ACHN (cell line): Measurements from ENCODE around the gene PSIP1.
A peak's percentile ranks its signal among the peaks of the same experiment; 100 is the strongest.
"Not testable (repeated sequence)": the region's sequence is repeated elsewhere in the genome, so short reads cannot be mapped to it uniquely, and the experiment has no call there.

ENCODE experiments used
- DNase-seq: peaks from one replicate; pipeline ENCODE4 v3.0.0-alpha.2; 2015
- in situ Hi-C: cut with HindIII; loops from 2 replicates; pipeline ENCODE4 v1.10.0; 2017; ENCODE audit warnings: low sequenced_read_pairs, low pct_ligation_motif_present, low pct_unique_long_range_greater_than_20kb

PSIP1 gene

DNA sequence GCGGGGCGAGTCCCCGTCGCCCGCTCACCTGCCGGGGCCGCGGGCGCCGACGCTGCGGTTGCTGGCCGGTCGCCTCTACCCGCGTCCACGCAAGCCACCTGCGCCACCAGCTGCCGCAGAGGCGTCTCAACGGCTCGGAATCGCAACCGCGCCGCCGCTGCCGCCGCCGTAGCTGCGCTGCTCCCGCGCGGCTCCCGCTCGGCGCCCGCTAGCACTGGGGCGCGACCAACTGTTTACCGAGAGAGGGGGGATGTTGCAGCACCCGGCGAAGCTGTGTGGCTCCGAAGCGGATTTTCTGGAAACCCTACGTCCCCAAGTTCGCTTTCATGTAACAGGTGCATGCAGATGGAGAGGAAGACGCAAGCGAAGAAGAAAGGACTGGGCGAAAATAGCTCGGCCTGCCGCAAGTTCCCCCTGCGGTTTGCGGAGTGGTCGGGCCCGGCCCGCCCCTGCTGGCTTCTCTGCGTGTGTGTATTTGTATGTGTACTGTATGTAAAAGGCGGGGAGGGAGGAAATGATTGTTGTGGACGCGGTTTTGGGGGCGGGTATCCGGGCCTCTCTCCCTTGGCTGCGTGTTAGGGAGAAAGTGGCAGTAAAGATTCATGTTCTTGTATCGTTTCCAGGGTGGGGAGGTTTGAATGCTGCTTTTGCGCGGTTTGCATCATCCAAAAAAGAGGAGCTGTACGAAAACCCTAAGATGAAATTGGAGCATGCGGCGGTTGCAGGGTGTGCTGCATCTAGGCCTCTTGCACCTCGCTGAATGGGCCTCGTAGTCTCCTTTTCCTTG lies at the start of gene PSIP1:
PSIP1 (minus strand) TSS at position 182 of the 787 bp plus-strand sequence. CDS start 782 bp downstream, outside the sequence.
- peak; percentile 71 for DNase-seq
- in situ Hi-C loops = no loop called here

DNA sequence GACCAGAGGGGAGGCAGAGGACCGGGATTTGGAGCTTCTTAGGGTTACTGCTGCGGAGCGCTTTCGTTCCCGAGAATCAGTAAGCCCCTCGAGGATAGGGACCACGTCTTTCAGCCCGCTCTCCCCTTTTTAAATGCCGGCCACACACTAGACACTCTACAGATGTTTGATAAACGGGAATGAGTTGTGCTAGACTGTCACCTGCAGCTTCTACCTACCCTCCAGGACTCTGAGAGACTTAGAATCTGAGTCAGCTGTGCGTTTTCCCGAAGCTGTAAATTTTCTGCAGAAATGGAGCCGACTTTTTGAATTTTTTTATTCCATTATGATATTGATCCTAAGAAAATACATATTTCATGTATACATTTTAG lies 42.7 kb upstream of the PSIP1 start:
- no peak for DNase-seq
- in situ Hi-C loops = no loop called here

DNA sequence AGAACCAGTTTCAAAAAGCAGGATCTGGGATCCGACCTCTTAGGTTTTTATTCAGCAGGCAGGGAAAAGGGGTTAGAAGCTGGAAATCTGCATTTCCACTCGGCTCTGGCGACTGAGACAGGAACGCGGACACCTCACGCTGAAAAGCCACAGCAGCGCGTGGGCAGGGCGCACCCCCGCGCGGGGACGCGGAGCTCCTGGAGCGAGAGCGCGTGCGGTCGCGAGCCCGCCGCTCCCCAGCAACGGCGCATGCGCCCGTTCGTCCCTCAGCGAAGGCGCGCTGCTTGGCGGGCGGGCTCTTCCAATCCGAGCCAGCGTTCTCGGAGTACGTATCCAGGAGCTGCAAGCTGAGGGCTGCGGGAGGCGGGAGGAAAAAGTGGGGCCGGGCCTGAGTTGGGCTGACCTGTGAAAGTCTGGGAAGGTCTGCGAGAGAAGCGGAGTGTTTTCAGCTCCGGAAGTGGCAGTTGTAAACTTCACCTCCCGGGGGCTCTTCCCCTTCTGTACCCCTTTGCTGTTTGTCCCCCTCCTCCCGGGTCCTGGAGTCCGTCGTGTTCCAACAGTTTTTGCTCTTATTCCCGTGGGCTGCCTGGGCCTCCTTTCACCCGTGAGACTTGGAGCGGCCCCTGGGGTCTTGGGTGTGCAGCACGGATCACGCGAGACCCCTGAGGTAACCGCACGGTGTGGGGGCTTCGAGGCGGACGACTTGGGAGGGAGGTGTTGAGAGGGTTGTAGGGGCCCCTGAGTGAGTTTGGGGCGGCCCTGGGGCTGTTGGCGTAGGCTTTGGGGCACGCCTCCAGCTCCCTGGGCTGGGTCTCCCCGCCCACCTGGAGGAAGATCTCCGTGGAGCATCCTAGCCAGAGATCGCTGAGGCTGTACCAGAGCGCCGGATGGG lies 42.1 kb upstream of the PSIP1 start, which contains the start of gene CCDC171:
CCDC171 (plus strand) TSS at position 408 of the 892 bp plus-strand sequence. CDS start 11,046 bp downstream, outside the sequence.
- in situ Hi-C loops = no loop called here

DNA sequence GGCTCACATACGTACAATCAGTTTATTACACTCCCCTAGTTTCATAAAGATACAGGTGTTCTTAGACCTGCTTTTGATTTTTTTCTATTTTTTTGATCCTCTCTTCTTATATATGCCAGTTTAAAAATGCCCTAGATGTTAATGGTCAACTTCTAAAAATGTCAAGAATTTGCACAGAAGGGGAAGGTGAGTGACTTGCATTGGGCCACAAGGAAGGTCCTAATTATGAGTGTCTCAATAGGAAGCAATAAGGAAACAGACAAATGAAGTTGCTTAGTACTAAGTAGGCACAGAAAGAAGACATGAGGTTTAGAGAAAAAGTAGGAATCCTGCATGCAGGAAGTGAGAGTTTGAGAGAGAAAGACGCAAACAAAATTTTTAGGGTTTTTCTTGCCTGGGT lies 38.8 kb upstream of the PSIP1 start:
- in situ Hi-C loops = no loop called here
- DNase-seq = peak; percentile 25

More for the DNA sequence above, 42.1 kb upstream of the PSIP1 start, which contains the start of gene CCDC171:
- peak; percentile 95 for DNase-seq

DNA sequence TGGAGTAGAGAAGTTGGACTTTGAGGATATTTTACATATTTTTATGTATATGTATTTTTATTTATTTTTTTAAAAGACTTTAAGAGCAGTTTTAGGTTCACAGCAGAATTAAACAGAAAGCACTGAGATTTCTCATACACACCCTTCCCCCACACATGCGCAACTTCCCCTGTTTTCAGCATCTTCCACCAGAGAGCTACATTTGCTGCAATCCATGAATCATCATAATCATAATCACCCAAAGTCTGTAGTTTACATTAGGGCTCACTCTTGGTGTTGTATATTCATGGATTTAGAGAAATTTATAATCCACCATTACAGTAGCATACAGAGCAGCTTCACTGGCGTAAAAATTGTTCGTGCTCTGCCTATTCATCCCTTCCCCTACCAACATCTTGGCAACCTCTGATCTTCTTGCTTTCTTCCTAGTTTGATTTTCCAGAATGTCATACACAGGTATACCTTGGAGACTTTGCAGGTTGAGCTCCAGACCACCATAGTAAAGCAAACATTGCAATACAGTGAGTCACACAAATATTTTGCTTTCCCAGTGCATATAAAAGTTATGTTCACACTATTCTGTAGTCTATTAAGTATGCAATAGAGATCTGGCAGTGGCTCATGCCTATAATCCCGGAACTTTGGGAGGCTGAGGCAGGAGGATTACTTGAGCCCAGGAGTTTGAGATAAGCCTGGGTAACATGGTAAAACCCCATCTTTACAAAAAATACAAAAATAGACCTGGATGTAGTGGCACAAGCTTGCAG lies 32.5 kb upstream of the PSIP1 start:
- in situ Hi-C loops = no loop called here
- DNase-seq = no peak

DNA sequence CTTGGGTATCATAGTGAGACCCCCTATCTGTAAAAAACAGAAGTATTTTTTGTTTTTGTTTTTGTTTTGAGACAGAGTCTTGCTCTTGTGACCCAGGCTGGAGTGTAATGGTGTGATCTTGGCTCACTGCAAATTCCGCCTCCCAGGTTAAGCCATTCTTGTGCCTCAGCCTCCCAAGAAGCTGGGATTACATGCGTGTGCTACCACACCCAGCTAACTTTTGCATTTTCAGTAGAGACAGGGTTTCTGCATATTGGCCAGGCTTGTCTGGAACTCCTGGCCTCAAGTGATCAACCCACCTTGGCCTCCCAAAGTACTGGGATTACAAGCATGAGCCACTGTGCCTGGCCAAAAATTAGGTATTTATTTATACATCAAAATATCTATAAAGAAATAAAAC lies 31.9 kb upstream of the PSIP1 start:
- in situ Hi-C loops = no loop called here
- DNase-seq = no peak

DNA sequence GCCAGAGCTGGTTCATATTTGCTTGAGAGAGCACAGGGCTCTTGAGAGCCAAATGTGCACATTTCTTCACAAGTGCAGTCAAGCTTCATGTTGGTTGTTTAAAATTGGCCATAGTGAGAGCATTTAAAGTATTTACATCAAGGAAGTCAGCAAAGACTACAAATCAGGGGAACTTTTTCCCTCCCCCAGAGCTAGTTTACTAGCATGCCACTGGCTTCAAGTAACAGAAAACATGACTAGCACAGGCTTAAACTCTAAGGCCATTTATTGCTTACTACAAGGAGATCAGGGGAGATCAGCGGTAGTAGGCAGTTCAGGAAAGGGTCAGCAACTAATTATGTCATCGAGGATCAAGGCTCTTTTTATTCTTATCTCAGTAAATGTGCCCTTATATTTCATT lies 31.1 kb upstream of the PSIP1 start:
- DNase-seq = no peak
- in situ Hi-C loops = no loop called here

DNA sequence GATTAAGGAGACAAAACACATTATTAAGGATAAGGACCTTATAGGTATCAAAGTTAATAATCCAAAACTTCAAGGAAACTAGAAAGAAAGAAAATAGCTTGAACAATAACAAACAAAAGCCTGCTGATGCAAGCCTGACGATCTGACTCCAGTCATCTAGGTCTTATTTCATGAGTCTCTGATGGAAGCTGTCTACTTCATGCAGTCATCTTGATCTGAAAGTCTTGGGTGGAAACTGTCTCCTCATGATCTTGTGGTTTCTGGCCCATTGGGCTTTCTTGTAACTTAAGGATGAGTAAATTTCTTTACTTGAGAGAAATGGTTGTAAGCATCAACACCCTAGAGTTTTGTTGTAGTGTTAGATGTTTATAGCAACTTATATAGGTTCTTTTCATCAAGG lies 20.6 kb upstream of the PSIP1 start:
- DNase-seq = no peak
- in situ Hi-C loops = no loop called here

DNA sequence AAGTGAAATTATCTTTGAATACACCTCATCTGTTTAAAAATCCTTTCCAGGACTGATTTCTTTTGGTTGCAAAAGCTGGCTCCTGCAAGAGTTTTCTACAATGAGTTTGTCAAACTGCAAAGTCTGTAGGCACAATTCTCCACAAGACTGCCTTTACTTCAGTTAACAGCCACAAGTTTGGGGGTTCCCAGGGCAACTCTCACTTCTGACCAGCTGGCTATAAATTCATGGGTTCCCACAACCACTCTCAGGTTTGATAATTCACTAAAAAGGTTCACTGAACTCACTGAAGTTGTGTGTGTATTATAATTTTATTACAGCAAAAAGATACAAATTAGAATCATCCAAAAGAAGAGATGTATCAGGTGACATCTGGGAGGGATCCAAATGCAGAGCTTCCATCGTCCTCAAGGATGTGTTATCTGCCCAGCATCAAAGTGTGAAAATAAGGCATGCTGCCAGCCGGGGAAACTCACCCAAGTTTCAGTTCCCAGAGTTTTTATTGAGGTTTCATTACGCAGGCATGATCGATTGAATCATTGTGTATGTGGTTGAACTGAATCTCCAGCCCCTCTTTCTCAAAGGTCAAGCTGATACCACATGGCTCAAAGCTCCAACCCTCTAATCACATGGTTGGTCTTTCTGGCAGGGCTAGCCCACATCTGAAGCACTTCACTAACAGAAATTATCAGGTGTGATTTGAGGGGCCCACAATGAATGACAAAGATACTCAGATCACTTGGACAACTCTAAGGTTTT lies 19.0 kb upstream of the PSIP1 start:
- in situ Hi-C loops = no loop called here

DNA sequence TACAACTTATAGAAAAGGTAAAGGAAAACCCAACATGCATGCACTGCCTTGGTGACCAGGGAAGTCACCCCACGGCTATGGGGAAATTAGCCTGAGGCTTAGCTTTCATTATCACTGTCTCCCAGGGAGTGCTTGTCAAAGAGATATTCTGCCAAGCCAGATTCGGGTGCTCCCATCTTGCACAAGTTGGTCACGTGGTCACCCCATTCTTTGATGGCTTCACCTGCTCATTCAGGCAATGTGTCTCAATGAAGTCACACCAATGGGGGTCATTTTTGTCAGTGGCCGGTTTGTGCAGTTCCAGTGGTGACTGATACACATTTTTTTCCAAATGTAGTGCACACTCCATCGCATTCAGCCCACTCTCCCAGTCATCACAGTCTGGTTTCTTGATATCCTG lies 16.3 kb upstream of the PSIP1 start:
- in situ Hi-C loops, DNase-seq: not testable (repeated sequence)

More for the DNA sequence above, 19.0 kb upstream of the PSIP1 start:
- no peak for DNase-seq

DNA sequence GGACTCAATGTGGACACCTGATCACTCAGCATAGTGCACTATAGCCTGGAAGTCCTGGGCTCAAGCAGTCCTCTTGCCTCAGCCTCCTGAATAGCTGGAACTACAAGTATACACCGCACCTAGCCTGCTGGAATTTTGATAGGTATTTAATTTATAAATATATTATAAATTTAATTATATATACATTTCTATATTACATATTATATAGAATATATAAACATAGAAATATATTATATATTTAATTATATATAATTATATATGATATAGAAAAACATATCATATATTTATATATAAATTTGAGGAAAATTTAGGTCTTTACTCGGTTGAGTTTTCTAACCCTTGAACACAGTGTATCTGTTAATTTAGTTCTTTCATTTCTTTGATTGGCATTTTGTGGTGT lies 15.2 kb upstream of the PSIP1 start:
- in situ Hi-C loops = no loop called here
- DNase-seq = no peak

DNA sequence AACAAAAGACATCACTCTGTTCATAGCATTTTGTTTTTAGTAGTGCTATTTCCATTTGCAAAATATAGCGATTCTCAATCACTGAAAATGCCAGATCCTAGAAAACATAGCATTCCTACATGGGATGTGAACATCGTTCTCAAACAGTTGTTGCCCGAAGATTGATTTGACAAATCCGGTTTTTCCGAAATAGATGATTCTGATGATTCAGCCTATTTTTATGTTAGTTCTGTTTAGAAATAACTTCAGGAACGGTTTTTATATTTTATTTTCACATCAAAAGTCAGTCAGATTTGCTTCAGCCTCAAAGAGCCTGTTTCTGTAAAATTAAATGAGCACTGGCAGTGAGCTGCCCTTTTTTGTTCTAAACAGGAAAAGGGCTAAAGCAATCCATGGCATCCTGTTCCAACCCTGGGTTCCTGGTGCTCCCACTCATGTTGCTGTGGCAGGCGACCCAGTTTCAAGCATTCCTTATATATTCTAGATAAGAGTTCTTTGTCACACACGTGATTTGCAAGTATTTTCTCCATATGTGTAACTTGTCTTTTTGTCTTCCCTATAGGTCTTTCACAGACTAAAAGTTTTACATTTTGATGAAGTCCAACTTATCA lies 14.2 kb upstream of the PSIP1 start:
- DNase-seq = no peak
- in situ Hi-C loops = no loop called here

DNA sequence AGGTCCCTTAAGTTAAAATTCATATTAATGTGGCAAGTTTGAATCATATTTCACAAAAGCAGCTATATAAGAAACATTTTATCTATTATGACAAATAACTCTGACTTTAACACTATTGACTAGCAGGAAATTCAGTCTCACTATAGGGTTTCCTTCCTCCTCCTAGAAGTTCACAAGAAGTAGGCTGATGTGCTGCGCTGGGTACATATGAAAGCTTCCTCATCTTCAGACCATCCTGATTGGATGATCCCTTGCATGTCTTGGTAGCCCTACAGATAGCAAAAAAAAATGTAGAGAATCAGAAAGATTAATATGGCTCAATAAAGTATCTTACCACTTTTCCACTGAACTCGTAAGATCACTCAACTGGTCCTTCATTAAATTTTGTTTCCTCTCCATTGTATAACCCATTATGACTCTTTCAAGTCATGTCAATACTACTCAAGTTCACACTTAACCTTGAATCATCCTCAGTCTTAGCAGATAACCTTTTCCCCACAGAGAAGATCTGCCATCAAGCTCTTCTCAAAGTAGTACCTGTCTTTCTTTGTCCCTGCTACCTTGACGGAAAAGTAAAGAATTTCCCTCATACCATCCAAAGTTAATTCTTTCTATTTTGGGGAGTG lies 11.5 kb upstream of the PSIP1 start:
- DNase-seq = no peak
- in situ Hi-C loops = no loop called here

DNA sequence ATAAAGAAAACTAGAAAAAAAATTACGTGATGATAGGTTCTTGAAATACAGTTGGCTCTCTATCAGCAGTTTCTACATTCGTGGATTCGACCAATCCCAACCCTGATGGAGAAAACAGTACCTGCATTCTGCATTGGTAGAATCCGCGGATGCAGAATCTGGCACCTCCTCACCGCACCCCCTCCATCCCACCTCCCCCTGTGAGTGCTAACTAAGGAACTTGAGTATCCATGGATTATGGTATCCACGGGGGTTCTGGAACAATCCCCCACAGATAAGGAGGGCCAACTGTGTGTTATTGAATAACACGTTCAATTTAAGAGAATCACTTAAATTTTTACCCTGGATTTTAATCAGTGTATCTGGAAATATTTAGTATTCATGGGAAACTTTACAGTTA lies 10.5 kb upstream of the PSIP1 start:
- no peak for DNase-seq
- in situ Hi-C loops = no loop called here

DNA sequence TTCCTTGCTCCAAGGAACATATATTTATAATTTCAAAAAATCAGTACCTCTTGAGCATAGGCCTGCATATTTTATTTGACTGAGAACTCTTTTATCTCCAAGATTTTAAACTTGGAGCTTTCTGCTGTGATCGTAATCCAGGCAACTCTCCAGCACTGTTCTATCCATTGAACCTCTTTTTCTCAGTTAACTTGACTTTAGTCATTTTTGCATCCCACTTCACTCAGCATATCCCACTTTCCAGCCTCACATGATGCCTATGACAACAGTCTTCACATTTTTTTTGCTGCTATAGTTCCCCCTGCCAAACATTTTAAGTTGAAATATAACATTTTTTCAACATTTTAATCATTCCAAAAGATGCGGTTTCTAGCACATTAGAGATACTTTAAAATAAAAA lies 9.1 kb upstream of the PSIP1 start:
- in situ Hi-C loops = no loop called here

DNA sequence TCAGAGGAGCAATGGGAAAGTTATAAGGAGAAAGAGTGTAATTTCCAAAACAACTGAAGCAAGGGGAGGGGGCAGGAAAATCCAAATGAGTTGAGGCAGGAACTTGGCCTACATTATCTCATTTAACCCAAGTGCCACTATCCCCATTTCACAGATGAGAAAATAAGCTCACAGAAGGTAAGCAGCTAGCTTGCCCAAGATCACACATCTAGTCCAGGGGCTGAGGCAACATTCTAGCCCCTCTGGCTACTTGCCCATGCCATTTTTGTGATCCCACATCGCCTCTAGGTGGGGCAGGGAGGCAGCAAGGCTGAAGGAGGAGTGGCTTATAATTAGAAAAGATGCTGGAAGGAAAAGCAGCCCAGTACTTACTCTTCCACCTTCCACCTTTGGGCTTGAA lies 2.6 kb upstream of the PSIP1 start:
- peak; percentile 38 for DNase-seq
- in situ Hi-C loops = no loop called here

More for the DNA sequence above, 9.1 kb upstream of the PSIP1 start:
- DNase-seq = no peak

DNA sequence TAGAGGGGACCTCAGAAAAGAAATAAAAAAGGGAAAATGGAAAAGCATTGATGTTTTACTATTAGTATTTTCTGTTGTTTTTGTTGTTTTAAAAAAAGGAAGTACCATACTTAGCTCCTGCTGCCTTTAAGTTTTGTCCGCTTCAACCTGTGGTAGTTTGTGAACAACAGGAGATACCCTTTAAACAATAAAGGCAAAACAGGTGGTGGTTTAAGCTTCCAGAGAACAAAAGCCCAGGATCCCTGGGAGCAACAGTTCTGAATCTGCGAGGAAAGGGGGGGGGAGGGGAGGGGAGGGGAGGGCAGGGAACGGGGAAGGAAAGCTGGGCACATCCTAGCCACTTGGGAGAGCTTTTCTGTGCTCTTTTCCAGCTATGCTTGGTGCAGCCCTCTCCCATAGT lies 2.1 kb upstream of the PSIP1 start:
- no peak for DNase-seq

More for the DNA sequence above, 2.1 kb upstream of the PSIP1 start:
- in situ Hi-C loops = no loop called here
